ENCODE results near the gene SAMD13. TPM values are rescaled to one million over a fixed set of nuclear protein-coding genes. Genes with fewer than 3 reads are reported as not detected.

Gene SAMD13
- total and polyA plus RNA-seq, 2 donors (not counting 3 experiments of a cell fraction or from before 2014, with no cell fraction given), result 1.2 to 4.8 TPM

DNA sequence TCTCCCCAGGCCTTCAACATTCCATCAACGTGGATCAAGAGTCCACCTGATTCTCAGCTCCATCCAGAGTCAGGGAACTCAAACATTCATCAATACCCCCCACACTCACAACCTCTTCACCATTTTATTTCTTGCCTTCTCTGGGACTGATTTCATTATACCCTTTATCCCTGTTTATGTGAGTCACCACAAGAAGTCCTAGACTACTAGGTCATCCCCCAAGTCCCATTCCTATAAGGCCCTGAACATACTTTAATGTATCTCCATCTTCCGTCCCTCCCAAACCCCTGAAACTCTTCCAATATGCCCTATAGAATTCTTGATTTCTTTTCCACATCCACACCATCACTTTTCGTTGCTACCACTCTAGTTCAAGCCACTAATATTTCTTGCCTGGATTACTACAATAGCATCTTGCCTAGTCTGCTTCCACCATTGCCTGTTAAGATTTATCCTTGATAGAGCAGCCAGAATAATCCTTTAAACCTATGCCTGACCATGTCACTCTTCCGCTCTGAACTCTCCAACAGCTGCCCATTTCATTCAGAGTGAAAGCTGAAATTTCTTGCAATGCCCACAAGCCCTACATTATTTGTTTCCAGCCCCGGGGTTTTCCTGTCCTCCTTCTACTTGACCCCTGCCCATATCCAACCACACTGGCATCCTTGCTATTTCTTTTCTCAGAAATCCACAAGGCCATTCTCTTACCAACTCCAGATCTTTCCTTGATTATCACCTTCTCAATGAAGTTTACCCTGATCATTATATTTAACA, 9.4 kb upstream of the SAMD13 start:
- BruUV-seq (replicated peaks), result no TSS peak
- Histone ChIP-seq H3K27ac (ENCODE audit: insufficient read depth, low read depth, low read length) (no peak overlapping the region), H2AFZ (ENCODE audit: low read depth, low read length) (no peak overlapping the region), H3K4me3 (replicated peaks in 1 of 3; ENCODE audit: insufficient read depth in 1 of 3, low read depth in 1 of 3, low read length in 3 of 3) (no peak overlapping the region), H3K36me3 (ENCODE audit: control insufficient read depth in 2 of 2, extremely low read depth in 1 of 2, insufficient read depth in 2 of 2, low read length in 2 of 2) (no peaks in the 10 kb centered on the region), H3K27me3 (ENCODE audit: control insufficient read depth in 2 of 2, insufficient read depth in 2 of 2, low read length in 2 of 2) (no peaks in the 10 kb centered on the region), H3K79me2 (ENCODE audit: control insufficient read depth, insufficient read depth, low read length) (no peaks in the 10 kb centered on the region), H3K4me1 (ENCODE audit: control insufficient read depth, extremely low read depth, insufficient read depth, low read length) (peaks cover 3% of the 10 kb centered on the region), H3K9me1 (replicated peaks; ENCODE audit: control insufficient read depth, extremely low read depth, insufficient read depth, low read length) (no peaks in the 10 kb centered on the region), H3K9me3 (replicated peaks; ENCODE audit: control insufficient read depth, insufficient read depth, low read length) (peaks cover 2% of the 10 kb centered on the region), H3K9ac (replicated peaks; ENCODE audit: extremely low read depth, insufficient read depth, low read length) (no peak overlapping the region), H3K4me2 (ENCODE audit: insufficient read depth, low read length) (no peak overlapping the region), H4K20me1 (replicated peaks; ENCODE audit: control insufficient read depth, extremely low read depth, insufficient read depth, low read length) (no peaks in the 10 kb centered on the region)
- POLR2A ChIA-PET, result no interaction called here
- TF ChIP-seq MYC (IDR thresholded peaks at IDR 0.05; ENCODE audit: low read depth, low read length), result no peak
- TF ChIP-seq JUN (IDR thresholded peaks at IDR 0.05; ENCODE audit: borderline replicate concordance, insufficient read depth, insufficient read length, low read depth), result no peak
- TF ChIP-seq FOS (IDR thresholded peaks at IDR 0.05; ENCODE audit: borderline replicate concordance, insufficient read depth, low read length), result no peak
- TF ChIP-seq EZH2 (IDR thresholded peaks at IDR 0.05; ENCODE audit: borderline replicate concordance, low read depth, low read length, severe bottlenecking), result no peak
- no peak for TF ChIP-seq GATA2 (IDR thresholded peaks at IDR 0.05; ENCODE audit: insufficient read depth, insufficient read length, low read depth, low read length)
- TF ChIP-seq, protein P1, sequence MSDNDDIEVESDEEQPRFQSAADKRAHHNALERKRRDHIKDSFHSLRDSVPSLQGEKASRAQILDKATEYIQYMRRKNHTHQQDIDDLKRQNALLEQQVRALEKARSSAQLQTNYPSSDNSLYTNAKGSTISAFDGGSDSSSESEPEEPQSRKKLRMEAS (IDR thresholded peaks at IDR 0.05; ENCODE audit: insufficient read depth, insufficient read length), result no peak
- TF ChIP-seq POLR2A (IDR thresholded peaks at IDR 0.05; ENCODE audit: low read depth, low read length), result no peak
- TF ChIP-seq, protein P2, sequence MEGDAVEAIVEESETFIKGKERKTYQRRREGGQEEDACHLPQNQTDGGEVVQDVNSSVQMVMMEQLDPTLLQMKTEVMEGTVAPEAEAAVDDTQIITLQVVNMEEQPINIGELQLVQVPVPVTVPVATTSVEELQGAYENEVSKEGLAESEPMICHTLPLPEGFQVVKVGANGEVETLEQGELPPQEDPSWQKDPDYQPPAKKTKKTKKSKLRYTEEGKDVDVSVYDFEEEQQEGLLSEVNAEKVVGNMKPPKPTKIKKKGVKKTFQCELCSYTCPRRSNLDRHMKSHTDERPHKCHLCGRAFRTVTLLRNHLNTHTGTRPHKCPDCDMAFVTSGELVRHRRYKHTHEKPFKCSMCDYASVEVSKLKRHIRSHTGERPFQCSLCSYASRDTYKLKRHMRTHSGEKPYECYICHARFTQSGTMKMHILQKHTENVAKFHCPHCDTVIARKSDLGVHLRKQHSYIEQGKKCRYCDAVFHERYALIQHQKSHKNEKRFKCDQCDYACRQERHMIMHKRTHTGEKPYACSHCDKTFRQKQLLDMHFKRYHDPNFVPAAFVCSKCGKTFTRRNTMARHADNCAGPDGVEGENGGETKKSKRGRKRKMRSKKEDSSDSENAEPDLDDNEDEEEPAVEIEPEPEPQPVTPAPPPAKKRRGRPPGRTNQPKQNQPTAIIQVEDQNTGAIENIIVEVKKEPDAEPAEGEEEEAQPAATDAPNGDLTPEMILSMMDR (IDR thresholded peaks at IDR 0.05; ENCODE audit: extremely low read depth in 1 of 2, insufficient read depth in 1 of 2, low read depth in 1 of 2, low read length in 2 of 2), result no peak
- no peak for TF ChIP-seq POLR2AphosphoS5 (IDR thresholded peaks at IDR 0.05; ENCODE audit: insufficient read depth, low read depth, low read length)
- dilution Hi-C loops (cut with MboI; ENCODE audit: extremely low pct_ligation_motif_present, low sequenced_read_pairs), result no loop called here
- DNase-seq (ENCODE audit: low read depth, low spot score), result no peak
- intact Hi-C loops (cut with micrococcal nuclease), result no loop called here
- CTCF ChIA-PET, result no interaction called here
- no peak for FAIRE-seq

All from endothelial cell of umbilical vein (primary cell).